ENCODE measurements around the gene L3MBTL3.

L3MBTL3 gene

GRCh38 chr6:130187335-130188206, 169.2 kb downstream of the L3MBTL3 start:
- Mint-ChIP-seq H3K4me1 (ENCODE audit: low read depth) (peaks cover 84% of the 10 kb centered on the region), H3K9me3 (ENCODE audit: low read depth) (no peaks in the 10 kb centered on the region), H3K27ac (peak overlapping the region; percentile 76), H3K4me3 (peak overlapping the region; percentile 57), H3K27me3 (no peaks in the 10 kb centered on the region), H3K36me3 (peaks cover 5% of the 10 kb centered on the region)

DNA sequence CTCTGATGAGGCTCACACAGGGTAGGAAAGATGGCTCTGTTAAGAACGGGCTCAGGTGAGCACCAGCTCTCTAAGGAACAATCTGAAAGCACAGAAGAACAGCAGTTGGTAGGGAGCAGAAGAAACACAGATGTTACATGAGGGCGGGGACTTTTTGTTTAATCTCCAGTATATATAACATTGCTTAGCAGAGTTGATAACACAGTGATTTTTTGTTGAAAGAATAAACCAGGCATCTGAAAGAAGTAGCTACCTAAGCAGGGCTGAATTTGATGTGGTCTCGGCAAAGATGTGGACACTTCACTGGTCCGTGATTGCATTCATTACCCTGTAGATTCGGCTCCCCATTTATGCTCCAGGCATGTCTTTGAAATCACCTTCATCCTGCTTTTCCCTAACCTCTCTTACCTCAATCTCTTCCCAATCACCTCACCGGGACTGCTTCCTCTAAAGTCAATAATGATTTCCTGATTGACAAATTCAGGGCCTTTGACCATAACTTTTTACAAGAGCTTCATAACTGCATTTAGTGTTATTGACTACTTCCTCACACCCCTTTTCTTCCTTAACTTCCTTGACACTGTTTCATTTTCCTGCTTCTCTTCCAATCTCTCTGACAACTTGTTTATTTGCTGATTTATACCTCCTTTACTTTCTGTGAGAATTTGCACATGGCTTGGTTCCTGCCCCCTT, 170.0 kb downstream of the L3MBTL3 start:
- H3K4me3 Mint-ChIP-seq: peak overlapping the region; percentile 48
- H3K36me3 Mint-ChIP-seq: peaks cover 5% of the 10 kb centered on the region
- H3K27me3 Mint-ChIP-seq: no peaks in the 10 kb centered on the region
- H3K4me1 Mint-ChIP-seq (ENCODE audit: low read depth): peaks cover 87% of the 10 kb centered on the region
- H3K9me3 Mint-ChIP-seq (ENCODE audit: low read depth): no peaks in the 10 kb centered on the region
- H3K27ac Mint-ChIP-seq: peak overlapping the region; percentile 76

GRCh38 chr6:130189531-130190397, 171.4 kb downstream of the L3MBTL3 start:
- Mint-ChIP-seq H3K4me3 (no peak overlapping the region), H3K36me3 (peaks cover 5% of the 10 kb centered on the region), H3K4me1 (ENCODE audit: low read depth) (peaks cover 84% of the 10 kb centered on the region), H3K27me3 (no peaks in the 10 kb centered on the region), H3K27ac (peak overlapping the region; percentile 76), H3K9me3 (ENCODE audit: low read depth) (no peaks in the 10 kb centered on the region)

Measured in activated naive CD8-positive, alpha-beta T cell (primary cell).